ENCODE measurements around the gene LIMS3.
"Not testable (repeated sequence)": the region's sequence is repeated elsewhere in the genome, so short reads cannot be mapped to it uniquely, and the experiment has no call there.

The LIMS3 gene

GRCh38 chr2:109966107-109966736 is 67.7 kb downstream of the LIMS3 start:
- H3K9me3 Mint-ChIP-seq, ATAC-seq, H3K27me3 Mint-ChIP-seq, H3K27ac Mint-ChIP-seq, H3K4me3 Mint-ChIP-seq, DNase-seq, H3K4me1 Mint-ChIP-seq: not testable (repeated sequence)

- DNase-seq, H3K4me3 Mint-ChIP-seq, ATAC-seq, H3K9me3 Mint-ChIP-seq, H3K27me3 Mint-ChIP-seq, H3K27ac Mint-ChIP-seq, H3K4me1 Mint-ChIP-seq: not testable (repeated sequence)
Measured at GRCh38 chr2:109966858-109967257, 68.4 kb downstream of the LIMS3 start.

GRCh38 chr2:109969864-109970263 is 71.4 kb downstream of the LIMS3 start:
- H3K27me3 Mint-ChIP-seq, H3K9me3 Mint-ChIP-seq, DNase-seq, H3K4me3 Mint-ChIP-seq, H3K4me1 Mint-ChIP-seq, H3K27ac Mint-ChIP-seq: not testable (repeated sequence)
- ATAC-seq, result peak; percentile 71

GRCh38 chr2:109971710-109972109 is 73.2 kb downstream of the LIMS3 start:
- H3K27ac Mint-ChIP-seq, ATAC-seq, H3K27me3 Mint-ChIP-seq, DNase-seq, H3K4me3 Mint-ChIP-seq, H3K4me1 Mint-ChIP-seq, H3K9me3 Mint-ChIP-seq: not testable (repeated sequence)
